OCI-LY7 (cell line): ENCODE results near the gene ZBTB22. TPM values are rescaled to one million over a fixed set of nuclear protein-coding genes. Genes with fewer than 3 reads are reported as not detected.
"Not testable (repeated sequence)": the region's sequence is repeated elsewhere in the genome, so short reads cannot be mapped to it uniquely, and the experiment has no call there.

Experiments used
- BruUV-seq: library from RNA; stranded (reverse); fragments of 400-500 nt; replicated peaks from 2 replicates; lab custom pipeline; 2021; lab: Mats Ljungman, UMichigan
- CTCF ChIA-PET: fragments of 300-600 bp; sonication (Branson Sonifier 250); formaldehyde crosslinking; loops from one replicate; lab custom pipeline; 2022; ENCODE audit warnings: antibody characterized with exemption; ENCODE audit not compliant: unreplicated experiment; lab: Charles Lee
- POLR2A ChIA-PET: fragments of 300-600 bp; sonication (Branson Sonifier 250); formaldehyde crosslinking; loops from one replicate; lab custom pipeline; 2022; ENCODE audit warnings: antibody characterized with exemption; lab: Charles Lee
- DNase-seq: peaks from one replicate; pipeline ENCODE4 v3.0.0-alpha.2; 2015; ENCODE audit warnings: low spot score
- H2AFZ ChIP-seq: fragments of 200-600 bp; sonication (generic), shearing (Covaris generic); 2 replicates; pipeline ENCODE4 v1.6.1; 2014; ENCODE audit warnings: mild to moderate bottlenecking, antibody characterized with exemption, low read length, moderate library complexity
- H3K27ac ChIP-seq: fragments of 200-600 bp; sonication (generic); 2 replicates; pipeline ENCODE4 v1.5.1; 2014; ENCODE audit warnings: mixed run types, low read depth, mild to moderate bottlenecking, moderate library complexity, low read length, inconsistent platforms; ENCODE audit not compliant: poor library complexity, severe bottlenecking
- H3K36me3 ChIP-seq: fragments of 200-600 bp; sonication (generic); 2 replicates; pipeline ENCODE4 v1.6.1; 2014; ENCODE audit warnings: mild to moderate bottlenecking, antibody characterized with exemption, low read length, moderate library complexity, mixed read lengths; ENCODE audit not compliant: insufficient read depth
- H3K4me1 ChIP-seq: fragments of 200-600 bp; sonication (generic); 2 replicates; pipeline ENCODE4 v1.5.1; 2014; ENCODE audit warnings: mild to moderate bottlenecking, low read length; ENCODE audit not compliant: insufficient read depth, poor library complexity, severe bottlenecking
- H3K4me2 ChIP-seq: fragments of 200-600 bp; sonication (generic); 2 replicates; pipeline ENCODE4 v1.6.1; 2014; ENCODE audit warnings: mild to moderate bottlenecking, low read length
- H3K4me3 ChIP-seq: fragments of 200-600 bp; sonication (generic); 2 replicates; pipeline ENCODE4 v1.5.1; 2014; ENCODE audit warnings: mild to moderate bottlenecking, low read depth, low read length; ENCODE audit not compliant: poor library complexity, severe bottlenecking
- H3K79me2 ChIP-seq: fragments of 200-600 bp; sonication (generic); 2 replicates; pipeline ENCODE4 v1.6.1; 2016; ENCODE audit warnings: low read depth, mild to moderate bottlenecking, low read length, moderate library complexity, mixed read lengths; ENCODE audit not compliant: insufficient read depth
- H3K9me2 ChIP-seq: fragments of 200-600 bp; sonication (generic); 2 replicates; pipeline ENCODE4 v1.6.1; 2016; ENCODE audit warnings: mild to moderate bottlenecking, low read length, mixed read lengths; ENCODE audit not compliant: insufficient read depth
- H3K9me3 ChIP-seq: fragments of 200-600 bp; sonication (generic); 2 replicates; pipeline ENCODE4 v1.6.1; 2014; ENCODE audit warnings: mild to moderate bottlenecking, mixed run types, low read length, mixed read lengths
- H4K20me1 ChIP-seq: fragments of 200-600 bp; sonication (generic); 2 replicates; pipeline ENCODE4 v1.6.1; 2014; ENCODE audit warnings: mild to moderate bottlenecking, antibody characterized with exemption, low read length, moderate library complexity, mixed read lengths; ENCODE audit not compliant: insufficient read depth
- EZH2phosphoT487 ChIP-seq: fragments of 200-600 bp; sonication (generic); IDR thresholded peaks from 2 replicates; pipeline ENCODE4 v1.6.1; 2018; ENCODE audit warnings: low read depth, borderline replicate concordance, mild to moderate bottlenecking, mixed run types, antibody characterized with exemption, low read length, moderate library complexity, mixed read lengths
- intact Hi-C: fragments of 100-400 bp; cut with micrococcal nuclease; formaldehyde crosslinking; loops from one replicate; pipeline ENCODE4 v1.10.0; 2022; ENCODE audit not compliant: unreplicated experiment
- total RNA-seq, 2 experiments: library from RNA; depleted of rRNA in 1 of 2; stranded (reverse); fragments of >200 nt in 1 of 2; shearing (Covaris generic) in 1 of 2; gene quantifications; 2 replicates each; pipeline ENCODE4 v1.2.3, GENCODE V29; 2014 to 2022
- TF ChIP-seq, protein P1 (sequence below): fragments of 200-600 bp; sonication (generic); conservative IDR thresholded peaks from 2 replicates; pipeline ENCODE4 v1.5.1; 2014; ENCODE audit warnings: mild to moderate bottlenecking, antibody characterized with exemption, low read length, moderate library complexity, mixed read lengths

ZBTB22 gene
- total RNA-seq, 2 experiments from 2014 or later, result 14.1 to 21.6 TPM

GRCh38 chr6:33276581-33276863 lies 41.0 kb downstream of the ZBTB22 start:
- BruUV-seq, result no TSS peak
- Histone ChIP-seq H3K36me3 (peaks cover 89% of the 10 kb centered on the region), H3K4me2 (peak overlapping the region; percentile 93), H3K27ac (peak overlapping the region; percentile 93), H3K9me3 (no peaks in the 10 kb centered on the region), H4K20me1 (peaks cover 31% of the 10 kb centered on the region), H3K9me2 (no peaks in the 10 kb centered on the region), H3K79me2 (peaks cover 42% of the 10 kb centered on the region), H3K4me3 (peak overlapping the region; percentile 97), H2AFZ (no peak overlapping the region), H3K4me1 (peaks cover 58% of the 10 kb centered on the region)
- POLR2A ChIA-PET, result interaction anchor here (0.7 to 3.2 kb wide), 5 partner anchors 11 to 142 kb away, joined by 3 to 19 read pairs (median 4); partner anchors contain the start of genes CUTA, PFDN6, RING1 and WDR46
- intact Hi-C loops, result loop anchor here (2.0 to 5.0 kb wide), 3 partner anchors 68 to 151 kb away; partner anchors contain the start of gene KIFC1
- TF ChIP-seq, protein P1, sequence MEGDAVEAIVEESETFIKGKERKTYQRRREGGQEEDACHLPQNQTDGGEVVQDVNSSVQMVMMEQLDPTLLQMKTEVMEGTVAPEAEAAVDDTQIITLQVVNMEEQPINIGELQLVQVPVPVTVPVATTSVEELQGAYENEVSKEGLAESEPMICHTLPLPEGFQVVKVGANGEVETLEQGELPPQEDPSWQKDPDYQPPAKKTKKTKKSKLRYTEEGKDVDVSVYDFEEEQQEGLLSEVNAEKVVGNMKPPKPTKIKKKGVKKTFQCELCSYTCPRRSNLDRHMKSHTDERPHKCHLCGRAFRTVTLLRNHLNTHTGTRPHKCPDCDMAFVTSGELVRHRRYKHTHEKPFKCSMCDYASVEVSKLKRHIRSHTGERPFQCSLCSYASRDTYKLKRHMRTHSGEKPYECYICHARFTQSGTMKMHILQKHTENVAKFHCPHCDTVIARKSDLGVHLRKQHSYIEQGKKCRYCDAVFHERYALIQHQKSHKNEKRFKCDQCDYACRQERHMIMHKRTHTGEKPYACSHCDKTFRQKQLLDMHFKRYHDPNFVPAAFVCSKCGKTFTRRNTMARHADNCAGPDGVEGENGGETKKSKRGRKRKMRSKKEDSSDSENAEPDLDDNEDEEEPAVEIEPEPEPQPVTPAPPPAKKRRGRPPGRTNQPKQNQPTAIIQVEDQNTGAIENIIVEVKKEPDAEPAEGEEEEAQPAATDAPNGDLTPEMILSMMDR, result no peak
- TF ChIP-seq EZH2phosphoT487, result no peak
- CTCF ChIA-PET, result interaction anchor here (2.7 kb wide), 1 partner anchor 23 kb away, joined by 12 read pairs; no protein-coding TSS in a partner anchor
- DNase-seq, result peak; percentile 20

GRCh38 chr6:33275795-33276580 lies 41.6 kb downstream of the ZBTB22 start:
- H3K9me2 ChIP-seq, H3K9me3 ChIP-seq, DNase-seq, H2AFZ ChIP-seq: not testable (repeated sequence)
- Histone ChIP-seq H3K4me1 (peaks cover 59% of the 10 kb centered on the region), H3K79me2 (peaks cover 45% of the 10 kb centered on the region), H3K4me3 (peak overlapping the region; percentile 97), H3K36me3 (peaks cover 84% of the 10 kb centered on the region), H3K27ac (peak overlapping the region; percentile 93), H3K4me2 (peak overlapping the region; percentile 93), H4K20me1 (peaks cover 31% of the 10 kb centered on the region)
- ChIA-PET CTCF (interaction anchor here (2.7 kb wide), 1 partner anchor 24 kb away, joined by 12 read pairs; no protein-coding TSS in a partner anchor), POLR2A (interaction anchor here (0.7 to 3.2 kb wide), 3 partner anchors 13 to 67 kb away, joined by 3 to 19 read pairs (median 13); partner anchors contain the start of genes PFDN6, RING1, WDR46 and ZBTB22)
- intact Hi-C loops, result loop anchor here (2.0 to 5.0 kb wide), 3 partner anchors 69 to 151 kb away; partner anchors contain the start of gene KIFC1
- TSS peak; percentile 18 for BruUV-seq

DNA sequence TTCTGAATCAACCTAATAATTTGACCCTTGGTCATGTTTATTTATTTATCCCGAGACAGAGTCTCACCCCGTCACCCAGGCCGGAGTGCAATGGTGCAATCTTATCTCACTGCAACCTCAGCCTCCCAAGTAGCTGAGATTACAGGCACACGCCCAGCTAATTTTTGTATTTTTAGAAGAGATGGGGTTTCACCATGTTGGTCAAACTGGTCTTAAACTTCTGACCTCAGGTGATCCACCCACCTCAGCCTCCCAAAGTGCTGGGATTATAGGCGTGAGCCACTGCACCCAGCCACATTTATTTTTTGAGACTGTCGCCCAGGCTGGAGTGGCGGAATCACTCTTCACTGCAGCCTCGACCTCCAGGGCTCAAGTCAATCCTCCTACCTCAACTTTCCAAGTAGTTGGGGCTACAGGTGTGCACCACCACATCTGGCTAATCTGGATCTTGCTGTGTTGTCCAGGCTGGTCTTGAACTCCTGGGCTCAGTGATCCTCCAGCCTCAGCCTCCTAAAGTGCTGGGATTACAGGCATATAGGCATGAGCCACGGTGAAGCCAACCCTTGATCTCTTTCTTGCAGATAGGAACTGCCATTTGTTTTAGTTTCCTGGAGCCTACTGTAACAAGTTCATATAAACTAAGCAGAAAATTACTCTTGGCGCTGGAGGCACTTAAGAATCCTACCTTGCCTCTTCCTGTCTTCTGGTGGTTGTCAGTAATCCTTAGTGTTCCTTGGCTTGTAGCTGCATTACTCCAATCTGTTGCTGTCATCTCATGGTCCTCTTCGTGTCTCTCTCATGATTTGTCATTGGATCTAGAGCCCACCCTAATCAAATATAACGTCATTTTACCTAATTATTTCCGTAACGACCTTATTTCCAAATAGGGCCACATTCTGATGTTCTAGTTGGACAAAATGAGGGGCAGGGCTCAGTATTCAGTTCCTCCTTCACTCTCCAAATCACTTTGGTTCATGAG lies 43.3 kb downstream of the ZBTB22 start:
- POLR2A ChIA-PET, result no interaction called here
- TF ChIP-seq, protein P1, result no peak
- no peak for TF ChIP-seq EZH2phosphoT487
- peaks cover 64% of the 10 kb centered on the region for H3K4me1 ChIP-seq
- no peaks in the 10 kb centered on the region for H3K9me3 ChIP-seq
- H3K4me3 ChIP-seq, result peak overlapping the region; percentile 97
- H3K36me3 ChIP-seq, result peaks cover 72% of the 10 kb centered on the region
- peak overlapping the region; percentile 93 for H3K27ac ChIP-seq
- H3K79me2 ChIP-seq, result peaks cover 55% of the 10 kb centered on the region
- H3K4me2 ChIP-seq, result peak overlapping the region; percentile 93
- no peak overlapping the region for H2AFZ ChIP-seq
- peak; percentile 25 for DNase-seq
- H3K9me2 ChIP-seq, result no peaks in the 10 kb centered on the region
- H4K20me1 ChIP-seq, result peaks cover 31% of the 10 kb centered on the region
- CTCF ChIA-PET, result no interaction called here
- intact Hi-C loops, result loop anchor here (2.0 kb wide), 1 partner anchor 73 kb away; the partner anchor contains the start of genes RXRB and SLC39A7
- no TSS peak for BruUV-seq
